Ishikawa (cell line): ENCODE results near the gene CLDN11.

Experiments used
- CEBPB ChIP-seq: IDR thresholded peaks from 2 replicates; pipeline ENCODE4 v1.6.1; 2012
- CREB1 ChIP-seq: IDR thresholded peaks from 2 replicates; pipeline ENCODE4 v1.6.1; 2012; ENCODE audit warnings: low read depth
- EGR1 ChIP-seq: IDR thresholded peaks from 2 replicates; pipeline ENCODE4 v1.6.1; 2012
- EP300 ChIP-seq: IDR thresholded peaks from 2 replicates; pipeline ENCODE4 v1.6.1; 2012; ENCODE audit warnings: borderline replicate concordance
- FOXM1 ChIP-seq: IDR thresholded peaks from 2 replicates; pipeline ENCODE4 v1.6.1; 2012; ENCODE audit warnings: low read depth, borderline replicate concordance
- MAX ChIP-seq: IDR thresholded peaks from 2 replicates; pipeline ENCODE4 v1.6.1; 2012
- NFIC ChIP-seq: IDR thresholded peaks from 2 replicates; pipeline ENCODE4 v1.6.1; 2012
- RAD21 ChIP-seq: IDR thresholded peaks from 2 replicates; pipeline ENCODE4 v1.6.1; 2012; ENCODE audit warnings: low read depth
- REST ChIP-seq: IDR thresholded peaks from 2 replicates; pipeline ENCODE4 v1.6.1; 2012; ENCODE audit warnings: low read depth, mild to moderate bottlenecking
- TAF1 ChIP-seq: IDR thresholded peaks from 2 replicates; pipeline ENCODE4 v1.6.1; 2012; ENCODE audit warnings: low read depth, mild to moderate bottlenecking
- TCF12 ChIP-seq: IDR thresholded peaks from 2 replicates; pipeline ENCODE4 v1.6.1; 2012; ENCODE audit warnings: low read depth
- TEAD4 ChIP-seq: IDR thresholded peaks from 2 replicates; pipeline ENCODE4 v1.6.1; 2012
- USF1 ChIP-seq: IDR thresholded peaks from 2 replicates; pipeline ENCODE4 v1.6.1; 2012
- YY1 ChIP-seq: IDR thresholded peaks from 2 replicates; pipeline ENCODE4 v1.6.1; 2012; ENCODE audit warnings: low read depth
- ZBTB7A ChIP-seq: IDR thresholded peaks from 2 replicates; pipeline ENCODE4 v1.6.1; 2012; ENCODE audit warnings: low read depth

CLDN11 gene

GRCh38 chr3:170426240-170426797 is 7.7 kb downstream of the CLDN11 start:
- TF ChIP-seq MAX (no peak), EGR1 (no peak), USF1 (no peak), EP300 (no peak), NFIC (no peak), REST (no peak), RAD21 (no peak)

GRCh38 chr3:170428095-170428494 is 9.4 kb downstream of the CLDN11 start:
- TF ChIP-seq NFIC (no peak), CEBPB (no peak), FOXM1 (no peak), MAX (no peak), USF1 (no peak), TCF12 (no peak), EGR1 (no peak), YY1 (no peak), TAF1 (no peak), TEAD4 (no peak), CREB1 (no peak), REST (no peak), EP300 (no peak), RAD21 (no peak), ZBTB7A (no peak)

- no peak for TF ChIP-seq NFIC
- TF ChIP-seq USF1: no peak
- TF ChIP-seq CEBPB: no peak
- TF ChIP-seq ZBTB7A: no peak
- no peak for TF ChIP-seq RAD21
- no peak for TF ChIP-seq FOXM1
- no peak for TF ChIP-seq EGR1
- TF ChIP-seq TCF12: no peak
- TF ChIP-seq YY1: no peak
- no peak for TF ChIP-seq EP300
- TF ChIP-seq TEAD4: no peak
- TF ChIP-seq MAX: no peak
- no peak for TF ChIP-seq REST
- TF ChIP-seq TAF1: no peak
- no peak for TF ChIP-seq CREB1
Measured at GRCh38 chr3:170429050-170429449, 10.4 kb downstream of the CLDN11 start.

- TF ChIP-seq MAX: no peak
- TF ChIP-seq EGR1: no peak
- no peak for TF ChIP-seq CEBPB
- no peak for TF ChIP-seq RAD21
Measured at GRCh38 chr3:170431054-170431453, 12.4 kb downstream of the CLDN11 start.
